ENCODE data around the gene PCBP3.

DNA sequence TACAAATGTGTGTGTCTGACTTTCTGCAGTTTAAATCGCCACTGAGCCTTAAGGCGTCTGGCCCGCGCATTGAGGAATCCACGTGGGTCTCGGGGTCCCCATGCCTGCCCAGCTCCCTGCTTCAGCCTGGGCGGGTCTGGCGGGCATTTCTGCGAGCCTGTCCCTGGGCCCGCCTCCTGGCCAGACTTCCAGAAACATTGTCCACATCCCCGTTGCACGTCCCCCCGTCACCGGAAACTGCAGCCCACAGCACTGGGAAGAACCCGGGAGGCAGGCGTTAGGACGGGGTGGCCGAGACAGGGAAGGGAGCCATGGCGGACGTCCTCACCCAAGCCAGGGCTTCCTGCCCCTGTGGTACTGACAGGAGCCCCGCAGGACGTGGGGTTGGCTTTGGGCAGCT, 225.0 kb downstream of the PCBP3 start:
- no peak for TF ChIP-seq EZH2phosphoT487 (conservative IDR thresholded peaks at IDR 0.05; ENCODE audit: low read length)
- TF ChIP-seq, protein P1, sequence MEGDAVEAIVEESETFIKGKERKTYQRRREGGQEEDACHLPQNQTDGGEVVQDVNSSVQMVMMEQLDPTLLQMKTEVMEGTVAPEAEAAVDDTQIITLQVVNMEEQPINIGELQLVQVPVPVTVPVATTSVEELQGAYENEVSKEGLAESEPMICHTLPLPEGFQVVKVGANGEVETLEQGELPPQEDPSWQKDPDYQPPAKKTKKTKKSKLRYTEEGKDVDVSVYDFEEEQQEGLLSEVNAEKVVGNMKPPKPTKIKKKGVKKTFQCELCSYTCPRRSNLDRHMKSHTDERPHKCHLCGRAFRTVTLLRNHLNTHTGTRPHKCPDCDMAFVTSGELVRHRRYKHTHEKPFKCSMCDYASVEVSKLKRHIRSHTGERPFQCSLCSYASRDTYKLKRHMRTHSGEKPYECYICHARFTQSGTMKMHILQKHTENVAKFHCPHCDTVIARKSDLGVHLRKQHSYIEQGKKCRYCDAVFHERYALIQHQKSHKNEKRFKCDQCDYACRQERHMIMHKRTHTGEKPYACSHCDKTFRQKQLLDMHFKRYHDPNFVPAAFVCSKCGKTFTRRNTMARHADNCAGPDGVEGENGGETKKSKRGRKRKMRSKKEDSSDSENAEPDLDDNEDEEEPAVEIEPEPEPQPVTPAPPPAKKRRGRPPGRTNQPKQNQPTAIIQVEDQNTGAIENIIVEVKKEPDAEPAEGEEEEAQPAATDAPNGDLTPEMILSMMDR (IDR thresholded peaks at IDR 0.05; ENCODE audit: insufficient read depth, low read length, poor library complexity, severe bottlenecking), result no peak

All from SU-DHL-6 (cell line).